RWPE2 (cell line): ENCODE data around the gene GPR12.

Source experiments
- ATAC-seq: fragments of 200-7000 bp; cut with Tn5 transposase; 3 replicates; pipeline ENCODE4 v1.9.1; 2021; ENCODE audit warnings: low read depth
- DNase-seq: peaks from one replicate; pipeline ENCODE4 v3.0.0-alpha.2; 2020; ENCODE audit warnings: low spot score
- H3K27ac ChIP-seq: fragments of 450-650 bp; 2 replicates; pipeline ENCODE4 v1.5.1; 2017; ENCODE audit warnings: mild to moderate bottlenecking; ENCODE audit not compliant: poor library complexity, severe bottlenecking
- H3K27me3 ChIP-seq: fragments of 250-450 bp; sonication (Bioruptor Pico); 2 replicates; pipeline ENCODE4 v1.5.1; 2021; ENCODE audit warnings: mild to moderate bottlenecking, moderate library complexity; ENCODE audit not compliant: insufficient read depth, poor library complexity, severe bottlenecking
- H3K36me3 ChIP-seq: fragments of 250-450 bp; sonication (Bioruptor Pico); 2 replicates; pipeline ENCODE4 v1.5.1; 2020; ENCODE audit warnings: low read depth, mild to moderate bottlenecking, moderate library complexity
- H3K4me1 ChIP-seq: fragments of 250-450 bp; sonication (Bioruptor Pico); 2 replicates; pipeline ENCODE4 v1.5.1; 2021; ENCODE audit warnings: mild to moderate bottlenecking, moderate library complexity; ENCODE audit not compliant: insufficient read depth, poor library complexity, severe bottlenecking
- H3K4me3 ChIP-seq: fragments of 250-450 bp; sonication (Bioruptor Pico); 2 replicates; pipeline ENCODE4 v1.5.1; 2021; ENCODE audit warnings: mild to moderate bottlenecking, moderate library complexity; ENCODE audit not compliant: severe bottlenecking
- H3K9me3 ChIP-seq: fragments of 250-450 bp; sonication (Bioruptor Pico); 2 replicates; pipeline ENCODE4 v1.5.1; 2021; ENCODE audit warnings: mild to moderate bottlenecking, moderate library complexity; ENCODE audit not compliant: severe bottlenecking
- TF ChIP-seq, protein P1 (sequence below): fragments of 450-650 bp; IDR thresholded peaks from one replicate; pipeline ENCODE4 v1.5.1; 2017; ENCODE audit warnings: mild to moderate bottlenecking, moderate library complexity; ENCODE audit not compliant: poor library complexity, severe bottlenecking

Gene GPR12

DNA sequence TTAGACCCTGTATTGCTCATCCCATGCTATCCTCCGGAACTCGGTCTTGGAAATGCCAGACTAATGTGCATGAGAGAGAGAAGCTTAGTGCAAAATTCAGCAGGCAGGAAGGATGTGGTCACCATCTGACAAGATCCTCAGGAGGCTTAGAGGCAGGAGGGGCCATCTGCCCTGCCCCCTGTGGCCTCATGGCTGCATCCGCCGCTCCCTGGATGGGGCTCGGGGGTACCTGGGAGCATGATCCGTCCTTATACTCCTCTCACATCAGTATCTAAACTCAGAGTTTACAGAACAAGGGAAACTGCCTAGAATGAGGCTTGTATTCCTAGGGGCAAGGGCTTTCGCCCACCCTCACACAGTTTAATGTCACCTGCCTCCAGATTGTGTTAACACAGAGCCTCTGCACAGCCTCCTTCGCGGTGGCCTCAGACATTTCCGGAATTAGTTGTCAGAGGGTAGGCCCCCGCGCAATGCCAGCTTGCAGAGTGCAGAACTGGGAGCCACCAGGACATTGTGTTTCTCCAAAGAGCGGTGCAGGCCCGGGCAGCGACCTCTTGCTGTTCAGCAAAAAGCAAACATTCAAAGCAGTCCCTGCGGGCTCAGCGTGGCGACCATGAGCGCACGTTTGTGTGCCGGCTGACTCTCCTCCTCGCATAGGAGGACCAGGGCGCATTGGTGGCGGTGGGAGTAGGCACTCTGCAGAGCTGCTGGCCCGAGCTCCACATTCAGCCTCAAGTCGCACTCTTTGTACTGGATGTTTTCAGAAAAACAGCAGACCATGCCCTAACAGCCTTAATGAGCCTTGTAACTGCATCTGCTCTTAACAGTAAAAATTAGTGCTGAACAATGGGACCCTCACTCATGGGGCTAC is 39.1 kb downstream of the GPR12 start:
- Histone ChIP-seq H3K4me1 (no peaks in the 10 kb centered on the region), H3K9me3 (no peaks in the 10 kb centered on the region), H3K27ac (no peak overlapping the region), H3K36me3 (no peaks in the 10 kb centered on the region), H3K4me3 (no peak overlapping the region), H3K27me3 (peaks cover 7% of the 10 kb centered on the region)
- DNase-seq (no peak), ATAC-seq (no peak)
- TF ChIP-seq, protein P1, sequence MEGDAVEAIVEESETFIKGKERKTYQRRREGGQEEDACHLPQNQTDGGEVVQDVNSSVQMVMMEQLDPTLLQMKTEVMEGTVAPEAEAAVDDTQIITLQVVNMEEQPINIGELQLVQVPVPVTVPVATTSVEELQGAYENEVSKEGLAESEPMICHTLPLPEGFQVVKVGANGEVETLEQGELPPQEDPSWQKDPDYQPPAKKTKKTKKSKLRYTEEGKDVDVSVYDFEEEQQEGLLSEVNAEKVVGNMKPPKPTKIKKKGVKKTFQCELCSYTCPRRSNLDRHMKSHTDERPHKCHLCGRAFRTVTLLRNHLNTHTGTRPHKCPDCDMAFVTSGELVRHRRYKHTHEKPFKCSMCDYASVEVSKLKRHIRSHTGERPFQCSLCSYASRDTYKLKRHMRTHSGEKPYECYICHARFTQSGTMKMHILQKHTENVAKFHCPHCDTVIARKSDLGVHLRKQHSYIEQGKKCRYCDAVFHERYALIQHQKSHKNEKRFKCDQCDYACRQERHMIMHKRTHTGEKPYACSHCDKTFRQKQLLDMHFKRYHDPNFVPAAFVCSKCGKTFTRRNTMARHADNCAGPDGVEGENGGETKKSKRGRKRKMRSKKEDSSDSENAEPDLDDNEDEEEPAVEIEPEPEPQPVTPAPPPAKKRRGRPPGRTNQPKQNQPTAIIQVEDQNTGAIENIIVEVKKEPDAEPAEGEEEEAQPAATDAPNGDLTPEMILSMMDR, result no peak

GRCh38 chr13:26719356-26719945 is 41.1 kb downstream of the GPR12 start:
- peaks cover 7% of the 10 kb centered on the region for H3K27me3 ChIP-seq

DNA sequence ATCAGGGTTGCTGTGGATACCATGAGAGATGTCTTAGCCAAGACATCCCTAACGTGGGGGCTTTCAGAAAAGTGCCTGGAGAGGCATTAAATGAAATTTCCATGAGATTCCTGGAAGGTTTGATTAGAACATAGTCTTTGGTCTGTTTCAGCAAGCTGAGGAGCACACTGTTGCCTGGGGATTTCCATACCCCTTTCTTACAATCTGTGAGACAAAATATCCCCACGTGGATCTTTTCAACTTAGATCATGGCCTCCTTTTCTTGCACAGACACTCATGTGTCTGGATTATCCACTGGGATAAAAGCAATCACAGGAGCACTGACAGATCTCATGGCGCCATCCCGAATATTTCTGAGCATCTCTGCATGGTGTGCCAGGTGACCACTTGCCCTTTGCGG is 41.7 kb downstream of the GPR12 start:
- ATAC-seq, result no peak
- Histone ChIP-seq H3K27me3 (peaks cover 7% of the 10 kb centered on the region), H3K9me3 (no peaks in the 10 kb centered on the region), H3K4me1 (no peaks in the 10 kb centered on the region), H3K27ac (no peak overlapping the region), H3K36me3 (no peaks in the 10 kb centered on the region), H3K4me3 (no peak overlapping the region)
- TF ChIP-seq, protein P1, result no peak
- no peak for DNase-seq

More at GRCh38 chr13:26719356-26719945, 41.1 kb downstream of the GPR12 start:
- Histone ChIP-seq H3K4me3 (no peak overlapping the region), H3K9me3 (no peaks in the 10 kb centered on the region), H3K4me1 (no peaks in the 10 kb centered on the region), H3K36me3 (no peaks in the 10 kb centered on the region), H3K27ac (no peak overlapping the region)
- TF ChIP-seq, protein P1, result no peak
- ATAC-seq, result no peak
- no peak for DNase-seq

- no peaks in the 10 kb centered on the region for H3K9me3 ChIP-seq
- peaks cover 7% of the 10 kb centered on the region for H3K27me3 ChIP-seq
- no peak overlapping the region for H3K4me3 ChIP-seq
- no peak overlapping the region for H3K27ac ChIP-seq
- TF ChIP-seq, protein P1, result no peak
- DNase-seq (no peak), ATAC-seq (no peak)
- H3K4me1 ChIP-seq, result no peaks in the 10 kb centered on the region
- H3K36me3 ChIP-seq, result no peaks in the 10 kb centered on the region
These were observed 42.4 kb downstream of the GPR12 start for GRCh38 chr13:26718146-26718545.

- ATAC-seq, result no peak
- H3K36me3 ChIP-seq, result no peaks in the 10 kb centered on the region
- TF ChIP-seq, protein P1, result no peak
These were observed 43.6 kb downstream of the GPR12 start for GRCh38 chr13:26716984-26717383.

More at GRCh38 chr13:26716984-26717383, 43.6 kb downstream of the GPR12 start:
- Histone ChIP-seq H3K9me3 (no peaks in the 10 kb centered on the region), H3K4me1 (no peaks in the 10 kb centered on the region), H3K4me3 (no peak overlapping the region), H3K27me3 (peaks cover 7% of the 10 kb centered on the region), H3K27ac (no peak overlapping the region)
- no peak for DNase-seq
